ENCODE data around the gene CHRNB4.
"Not testable (repeated sequence)": the region's sequence is repeated elsewhere in the genome, so short reads cannot be mapped to it uniquely, and the experiment has no call there.

The CHRNB4 gene

GRCh38 chr15:78641102-78641748 lies at the start of gene CHRNB4:
TSS of gene CHRNB4 (minus strand) at chr15:78641210. CDS start at chr15:78641133, 77 bp downstream.
- no peak for TF ChIP-seq CTCF (IDR thresholded peaks at IDR 0.05)
- Histone ChIP-seq H3K4me3 (peak within 1 kb of the TSS; percentile 28 to 51), H3K36me3 (no peaks in the 10 kb centered on the region), H3K4me1 (peaks cover 0 to 13% (median 11%) of the 10 kb centered on the region in 4 donors), H3K27ac (no peak within 1 kb of the TSS), H3K9me3 (no peaks in the 10 kb centered on the region), H3K27me3 (peaks cover 0 to 34% of the 10 kb centered on the region in 2 donors)
- no peak for DNase-seq
- intact Hi-C loops (cut with DNase I; ENCODE audit: low total_unique reads): no loop called here

GRCh38 chr15:78689626-78690025 lies 48.6 kb upstream of the CHRNB4 start:
- intact Hi-C loops (cut with DNase I; ENCODE audit: low total_unique reads): no loop called here
- Histone ChIP-seq H3K9me3 (no peaks in the 10 kb centered on the region), H3K4me3 (no peak overlapping the region), H3K27ac (no peak overlapping the region), H3K27me3 (peaks cover 0 to 6% of the 10 kb centered on the region in 2 donors), H3K4me1 (no peaks in the 10 kb centered on the region), H3K36me3 (no peaks in the 10 kb centered on the region)
- TF ChIP-seq CTCF (IDR thresholded peaks at IDR 0.05): no peak
- no peak for DNase-seq

- no peaks in the 10 kb centered on the region for H3K4me1 ChIP-seq
- intact Hi-C loops (cut with DNase I; ENCODE audit: low total_unique reads): no loop called here
These were observed 44.9 kb upstream of the CHRNB4 start for GRCh38 chr15:78685925-78686324.

DNA sequence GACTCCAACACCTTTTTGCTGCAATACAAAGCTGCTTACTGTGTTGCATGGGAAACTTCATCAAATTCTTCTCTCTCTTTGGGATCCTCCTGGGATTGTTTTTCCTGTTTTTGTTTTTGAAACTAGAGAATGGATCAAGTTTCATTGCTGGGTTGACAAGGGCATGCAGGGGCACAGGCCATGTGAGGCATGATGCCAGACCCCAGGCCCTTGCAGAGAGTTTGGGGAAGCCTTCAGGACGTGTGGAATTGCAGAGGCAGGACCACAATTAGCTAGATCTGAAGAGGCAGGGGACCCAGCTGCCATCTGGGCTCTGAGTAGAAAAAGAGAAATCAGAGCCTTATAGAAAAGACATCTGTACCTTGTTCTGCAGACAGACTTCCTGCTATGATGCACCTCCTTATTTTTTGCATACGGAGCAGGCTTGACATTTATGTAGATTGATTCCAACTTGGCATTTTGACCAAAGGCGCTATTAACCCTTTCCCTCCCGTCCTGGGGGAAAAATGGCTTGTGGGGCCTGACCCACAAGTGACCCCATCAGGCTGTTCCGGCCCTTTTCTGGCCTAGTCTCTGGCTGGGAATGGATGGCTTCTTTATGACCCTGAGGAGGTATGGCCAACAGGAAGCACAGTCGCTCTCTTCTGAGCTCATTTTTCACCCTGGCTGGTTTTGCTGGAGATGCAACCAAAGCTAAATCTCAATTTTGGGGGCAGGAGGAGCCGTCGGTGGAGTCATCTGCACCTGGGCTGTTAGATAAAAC lies 44.3 kb upstream of the CHRNB4 start:
- Histone ChIP-seq H3K27me3 (peaks cover 0 to 4% of the 10 kb centered on the region in 2 donors), H3K36me3 (no peaks in the 10 kb centered on the region), H3K9me3 (no peaks in the 10 kb centered on the region), H3K4me3 (no peak overlapping the region), H3K4me1 (no peaks in the 10 kb centered on the region), H3K27ac (no peak overlapping the region)
- DNase-seq: no peak
- TF ChIP-seq CTCF (IDR thresholded peaks at IDR 0.05): no peak
- intact Hi-C loops (cut with DNase I; ENCODE audit: low total_unique reads): no loop called here

More at GRCh38 chr15:78685925-78686324, 44.9 kb upstream of the CHRNB4 start:
- Histone ChIP-seq H3K27me3 (peaks cover 0 to 6% of the 10 kb centered on the region in 2 donors), H3K36me3 (no peaks in the 10 kb centered on the region), H3K4me3 (no peak overlapping the region), H3K9me3 (no peaks in the 10 kb centered on the region), H3K27ac (no peak overlapping the region)
- DNase-seq: no peak
- no peak for TF ChIP-seq CTCF (IDR thresholded peaks at IDR 0.05)

DNA sequence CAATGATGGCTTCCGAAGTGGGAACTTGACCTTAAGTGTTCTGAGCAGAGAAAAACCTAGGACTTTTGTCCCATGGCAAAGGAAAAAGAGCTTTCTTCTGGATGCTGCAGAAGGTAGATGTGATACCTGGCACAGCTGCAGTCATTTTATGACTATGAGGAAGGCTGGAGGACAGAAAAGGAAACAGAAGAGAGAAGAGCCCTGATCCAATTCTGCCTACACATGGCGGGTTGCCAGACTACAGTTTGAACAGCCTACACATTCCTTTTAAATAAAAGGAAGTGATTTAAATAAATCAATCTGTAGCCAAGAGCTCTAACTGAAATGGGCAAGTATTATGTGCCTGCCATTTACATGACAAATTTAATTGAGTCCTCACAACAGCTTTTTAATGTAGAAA lies 43.6 kb upstream of the CHRNB4 start:
- H3K9me3 ChIP-seq: no peaks in the 10 kb centered on the region
- H3K27me3 ChIP-seq: peaks cover 0 to 3% of the 10 kb centered on the region in 2 donors
- no peak for DNase-seq

DNA sequence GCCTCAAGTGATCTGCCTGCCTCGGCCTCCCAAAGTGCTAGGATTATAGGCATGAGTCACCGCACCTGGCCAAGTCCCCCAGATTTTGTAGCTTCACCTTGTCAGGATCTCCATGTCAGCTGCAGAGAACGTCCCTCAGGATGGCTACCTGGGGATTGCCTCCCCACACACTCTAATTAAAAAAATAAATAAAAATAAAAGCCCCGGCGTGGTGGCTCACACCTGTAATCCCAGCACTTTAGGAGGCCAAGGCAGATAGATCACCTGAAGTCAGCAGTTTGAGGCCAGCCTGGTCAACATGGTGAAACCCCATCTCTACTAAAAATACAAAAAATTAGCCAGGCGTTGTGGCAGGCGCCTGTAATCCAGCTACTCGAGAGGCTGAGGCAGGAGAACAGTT lies 42.6 kb upstream of the CHRNB4 start:
- H3K27ac ChIP-seq; H3K36me3 ChIP-seq; H3K4me3 ChIP-seq; H3K4me1 ChIP-seq; H3K27me3 ChIP-seq; intact Hi-C loops (cut with DNase I; ENCODE audit: low total_unique reads); H3K9me3 ChIP-seq; DNase-seq: not testable (repeated sequence)

More for the DNA sequence above, 43.6 kb upstream of the CHRNB4 start:
- H3K36me3 ChIP-seq: no peaks in the 10 kb centered on the region
- no peak overlapping the region for H3K27ac ChIP-seq
- no peak overlapping the region for H3K4me3 ChIP-seq
- H3K4me1 ChIP-seq: no peaks in the 10 kb centered on the region
- intact Hi-C loops (cut with DNase I; ENCODE audit: low total_unique reads): no loop called here
- no peak for TF ChIP-seq CTCF (IDR thresholded peaks at IDR 0.05)

All from tibial artery (tissue), 4 donors.